Stimulated activated CD4-positive, alpha-beta T cell treated with anti-CD3 and anti-CD28 coated beads, Interleukin-1b, Interleukin-23, amount 100 ng/mL, for 1 hour (primary cell): ENCODE results near the gene SNAPC4.

Experiments
- DNase-seq, 2 donors: peaks; one replicate each; pipeline ENCODE4 v3.0.0-alpha.2; 2020; ENCODE audit warnings: low read depth in 2 of 2

SNAPC4 gene

GRCh38 chr9:136389396-136389795 lies 10.6 kb downstream of the SNAPC4 start:
- no peak for DNase-seq

GRCh38 chr9:136387217-136387616 lies 12.8 kb downstream of the SNAPC4 start:
- no peak for DNase-seq

GRCh38 chr9:136386018-136386417 lies 14.0 kb downstream of the SNAPC4 start:
- DNase-seq: no peak

- no peak for DNase-seq
Observed at GRCh38 chr9:136385015-136385414, 15.0 kb downstream of the SNAPC4 start.

GRCh38 chr9:136383436-136383835 lies 16.5 kb downstream of the SNAPC4 start:
- DNase-seq: no peak

GRCh38 chr9:136381966-136382513 lies 17.9 kb downstream of the SNAPC4 start:
- no peak for DNase-seq

GRCh38 chr9:136381311-136381710 lies 18.7 kb downstream of the SNAPC4 start:
- DNase-seq: no peak

DNA sequence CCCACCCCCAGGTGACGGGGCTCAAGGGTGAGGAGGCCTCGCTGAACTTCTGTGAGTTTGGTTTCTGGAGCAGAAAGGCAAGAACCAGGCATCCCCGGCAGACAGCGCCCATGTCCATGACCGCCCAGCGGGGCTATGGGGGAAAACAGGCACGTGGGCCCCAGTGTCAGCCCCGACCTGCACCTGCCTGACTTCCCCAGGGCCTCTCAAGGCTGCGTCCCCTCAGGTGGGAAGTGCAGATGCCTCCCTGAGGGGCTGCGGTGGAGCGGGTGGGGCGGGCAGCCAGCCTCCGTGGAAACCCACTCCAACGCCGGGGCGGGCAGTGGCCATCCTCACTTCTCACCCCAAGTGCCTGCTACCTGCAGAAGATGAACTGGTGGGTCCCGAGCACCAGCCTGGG lies 19.6 kb downstream of the SNAPC4 start:
- DNase-seq: no peak

GRCh38 chr9:136379891-136380290 lies 20.1 kb downstream of the SNAPC4 start:
- no peak for DNase-seq

DNA sequence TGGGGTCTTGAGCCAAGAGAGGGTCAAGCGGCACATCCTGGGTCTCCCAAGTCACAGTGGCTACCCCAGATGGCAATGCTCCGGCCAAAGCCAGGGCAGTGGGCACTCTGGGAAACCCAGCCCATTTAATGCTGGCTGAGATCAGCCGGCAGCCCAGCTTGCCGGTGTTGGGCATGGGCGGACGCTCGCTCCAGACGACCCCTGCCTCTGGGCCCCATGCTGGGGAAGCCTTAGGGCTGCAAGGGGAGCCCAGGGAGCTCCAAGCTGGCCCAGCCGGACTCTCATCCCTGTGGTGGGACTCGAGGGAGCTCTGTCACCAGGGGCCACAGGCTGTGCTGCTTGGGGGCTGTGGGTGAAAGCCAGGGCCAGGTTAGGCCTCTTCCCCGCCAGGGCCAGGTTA lies 20.6 kb downstream of the SNAPC4 start:
- no peak for DNase-seq

- no peak for DNase-seq
Observed at GRCh38 chr9:136379003-136379287, 21.0 kb downstream of the SNAPC4 start.

DNA sequence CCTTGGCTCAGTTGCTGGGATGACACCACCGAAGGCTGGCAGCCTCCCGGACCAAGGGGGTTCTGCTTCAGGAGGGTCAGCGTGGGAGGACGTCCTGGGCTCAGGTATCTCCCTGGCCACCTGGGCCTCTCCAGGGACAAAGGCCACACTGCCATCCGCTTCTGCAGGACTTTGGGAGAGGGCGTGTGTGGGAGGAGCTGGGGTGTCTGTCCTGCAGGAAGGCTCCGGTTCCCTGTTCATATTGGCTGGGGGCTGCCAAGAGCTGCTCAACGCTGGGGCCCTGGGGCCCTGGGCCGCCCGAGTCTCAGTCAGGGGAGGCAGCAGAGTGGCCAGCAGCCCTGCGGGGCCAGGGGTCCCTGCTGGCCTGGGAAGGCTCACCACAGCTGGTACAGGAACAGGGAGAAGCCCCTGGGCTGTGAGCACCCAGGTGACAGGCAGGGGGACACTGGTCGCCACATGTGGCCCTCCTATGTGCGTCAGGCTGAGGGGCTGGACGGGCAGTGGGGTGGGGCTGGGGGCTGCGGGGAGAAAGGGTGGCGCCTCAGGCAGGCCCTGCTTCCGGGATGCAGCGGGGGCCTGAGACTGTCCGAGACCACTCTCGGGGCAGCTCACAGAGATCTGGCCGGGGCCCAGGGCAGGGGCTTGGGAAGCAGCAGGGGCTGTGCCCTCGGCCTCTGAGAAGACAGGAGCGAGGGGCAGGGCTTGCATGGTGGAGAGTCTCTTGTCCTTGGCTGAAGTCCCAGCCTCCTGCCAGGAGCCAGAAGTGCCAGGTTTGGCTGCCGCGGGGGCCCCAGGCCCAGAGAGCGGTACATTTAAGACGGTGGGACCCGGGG lies 21.6 kb downstream of the SNAPC4 start:
- no peak for DNase-seq

- DNase-seq: no peak
Observed at GRCh38 chr9:136377341-136378169, 22.4 kb downstream of the SNAPC4 start.

GRCh38 chr9:136376457-136376856 lies 23.5 kb downstream of the SNAPC4 start:
- DNase-seq: no peak

DNA sequence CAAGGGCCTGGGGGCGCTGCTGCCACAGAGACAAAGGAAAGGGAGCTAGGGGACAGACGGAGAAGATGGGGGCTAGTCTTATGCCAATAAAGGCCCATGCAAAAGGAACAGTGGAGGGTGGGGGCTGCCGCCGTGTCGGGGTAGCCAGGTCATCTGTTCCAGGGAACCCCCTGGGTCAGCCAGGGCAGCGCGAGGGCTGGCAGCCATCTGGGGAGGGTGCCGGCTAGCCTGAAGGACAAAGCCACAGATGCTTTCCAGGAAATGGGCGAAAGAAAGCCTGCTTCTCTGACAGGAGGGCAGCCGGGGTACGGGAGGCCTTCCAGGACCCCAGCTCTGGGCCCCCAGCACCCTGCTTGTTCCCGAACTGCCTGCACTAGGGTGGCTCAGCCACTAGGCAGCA lies 24.9 kb downstream of the SNAPC4 start:
- DNase-seq: no peak

DNA sequence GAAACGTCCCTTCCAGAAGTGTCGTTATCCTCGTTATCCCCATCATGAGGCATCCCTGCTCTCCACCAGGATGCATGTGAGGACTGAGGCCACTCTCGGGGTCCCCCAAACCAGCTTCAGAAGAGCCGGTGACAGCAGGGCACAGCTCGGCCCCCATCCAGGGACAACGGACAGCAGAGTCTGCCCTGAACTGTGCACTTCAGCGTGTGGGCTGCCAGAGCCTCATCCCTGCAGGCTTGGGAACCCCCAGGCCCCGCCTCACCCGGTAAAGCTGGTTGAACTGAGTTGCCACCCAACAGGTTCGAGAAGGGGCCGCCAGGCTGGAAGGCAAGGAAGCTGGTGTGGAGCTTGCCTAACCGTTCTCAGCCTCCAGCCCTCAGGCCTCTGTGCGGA lies 25.8 kb downstream of the SNAPC4 start:
- no peak for DNase-seq

DNA sequence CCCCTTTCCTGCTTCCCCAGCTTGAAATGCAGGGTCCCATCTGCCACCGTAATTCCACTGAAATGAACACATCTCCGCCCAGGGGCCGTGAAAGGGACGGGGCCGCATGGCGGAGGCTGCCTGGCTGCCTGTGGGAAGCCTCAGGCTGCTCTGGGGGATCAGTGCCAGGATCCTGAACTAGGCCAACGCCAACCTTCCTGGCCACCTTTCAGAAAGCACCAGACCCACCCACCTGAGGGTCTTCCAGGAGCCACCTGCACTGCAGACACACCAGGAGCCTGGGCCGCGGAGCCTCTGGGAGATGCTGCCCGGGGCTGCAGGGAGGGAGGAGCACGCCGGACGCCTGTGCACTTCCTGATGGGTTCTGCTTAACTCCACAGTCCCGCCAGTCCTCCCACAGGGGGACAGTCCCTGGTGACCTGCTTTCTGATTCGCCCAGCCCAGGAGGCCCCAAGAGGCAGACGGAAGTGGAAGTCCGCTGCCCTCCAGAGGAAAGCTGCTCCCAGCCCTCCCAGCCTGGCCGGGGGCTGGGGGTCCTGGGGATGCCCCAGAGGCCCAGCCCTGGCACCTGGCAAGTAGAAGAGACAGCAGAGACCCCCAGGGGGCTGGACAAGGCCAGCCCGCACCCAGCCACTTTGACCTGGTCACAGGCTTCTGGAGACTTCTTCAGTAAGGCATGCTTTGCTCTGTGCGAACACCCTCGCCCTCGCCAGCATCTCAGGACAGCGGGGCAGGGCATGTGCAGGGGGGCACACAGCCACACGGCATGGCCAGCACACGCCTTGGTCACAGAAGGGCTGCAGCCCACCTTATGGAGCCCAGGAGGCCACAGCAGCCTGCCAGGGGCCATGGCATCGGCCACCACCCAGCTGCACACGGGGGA lies 26.4 kb downstream of the SNAPC4 start, which contains the start of gene CARD9:
Gene CARD9 (minus strand): TSS at position 370 of the 883 bp plus-strand sequence. CDS start 1,591 bp downstream, outside the sequence.
- no peak for DNase-seq

DNA sequence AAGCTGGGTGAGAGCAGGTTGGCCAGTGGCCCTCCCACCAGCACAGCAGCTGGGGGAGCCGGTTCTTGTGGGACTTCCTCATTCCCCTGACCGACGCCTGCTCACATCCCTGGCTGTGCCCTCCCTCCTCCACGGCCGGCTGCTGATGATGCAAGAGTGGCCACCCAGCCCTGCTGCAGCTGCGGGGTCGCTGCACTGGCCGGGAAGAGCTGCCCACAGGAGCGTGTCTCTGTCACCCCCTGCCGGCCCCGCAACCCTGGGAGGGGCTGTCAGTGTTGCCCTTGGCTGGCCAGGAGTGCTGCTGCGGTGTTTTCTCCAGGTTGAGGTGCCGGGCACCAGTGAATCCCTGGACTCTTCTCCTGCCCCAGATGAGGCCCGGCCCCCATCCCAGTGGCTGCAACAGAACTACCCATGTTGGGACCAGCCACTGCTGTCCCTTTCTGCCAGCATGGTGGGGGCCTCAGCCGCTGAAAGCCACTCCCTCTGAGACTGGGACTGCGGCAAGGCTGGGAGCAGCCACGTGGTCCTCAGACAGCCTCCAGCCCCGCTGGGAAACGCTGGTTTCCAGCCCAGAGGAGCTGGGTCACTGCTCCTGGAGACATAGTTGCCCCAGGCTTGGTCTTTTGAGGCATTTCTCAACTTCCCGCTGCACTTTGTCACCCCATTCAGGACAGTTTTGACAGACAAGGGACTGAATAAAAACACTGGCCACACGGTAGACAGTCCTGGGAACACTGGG lies 27.2 kb downstream of the SNAPC4 start:
- DNase-seq: no peak

DNA sequence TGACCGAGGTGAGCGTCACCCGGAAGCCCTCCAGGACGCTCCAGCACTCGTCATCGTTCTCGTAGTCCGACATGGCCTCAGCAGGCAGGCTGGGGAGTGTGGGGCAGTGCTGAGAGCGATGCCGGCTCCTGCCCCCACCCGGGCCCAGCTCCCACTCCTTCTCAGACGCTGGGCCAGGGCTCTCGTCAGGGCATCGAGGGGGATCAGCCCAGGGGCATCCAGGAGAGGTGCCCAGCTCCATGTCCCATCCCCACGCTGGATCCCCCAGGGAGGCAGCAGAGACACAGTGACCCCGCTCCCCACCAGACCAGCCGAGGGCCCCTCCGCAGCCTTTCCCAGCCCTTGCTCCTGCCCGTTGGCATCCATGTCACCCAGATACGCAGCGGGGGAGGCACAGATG lies 28.0 kb downstream of the SNAPC4 start:
- DNase-seq: no peak

DNA sequence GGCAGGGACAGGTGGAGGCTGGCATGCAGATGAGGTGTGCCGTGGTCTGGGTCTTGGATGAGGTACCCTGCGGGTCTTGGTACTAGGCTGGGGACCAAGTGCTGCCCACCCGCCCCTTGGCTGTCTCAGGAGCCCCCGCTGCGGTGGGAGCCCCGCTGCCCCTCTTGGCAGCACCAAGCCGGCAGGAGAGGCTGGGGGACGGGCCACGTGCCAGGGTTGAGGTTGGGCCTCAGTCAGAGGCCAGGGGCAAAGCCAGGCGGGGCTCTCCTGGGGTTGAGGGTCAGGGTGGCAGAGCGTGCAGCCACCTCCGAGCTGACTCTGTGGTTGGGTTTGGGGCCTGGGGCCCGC lies 28.5 kb downstream of the SNAPC4 start:
- no peak for DNase-seq
